Measurements from ENCODE around the gene RBM33.
"Not testable (repeated sequence)": the region's sequence is repeated elsewhere in the genome, so short reads cannot be mapped to it uniquely, and the experiment has no call there.

The RBM33 gene

GRCh38 chr7:155665079-155665956 is 20.9 kb downstream of the RBM33 start:
- no peak for DNase-seq (ENCODE audit: low spot score)

GRCh38 chr7:155665957-155666287 is 21.5 kb downstream of the RBM33 start:
- no peak for DNase-seq (ENCODE audit: low spot score)

DNA sequence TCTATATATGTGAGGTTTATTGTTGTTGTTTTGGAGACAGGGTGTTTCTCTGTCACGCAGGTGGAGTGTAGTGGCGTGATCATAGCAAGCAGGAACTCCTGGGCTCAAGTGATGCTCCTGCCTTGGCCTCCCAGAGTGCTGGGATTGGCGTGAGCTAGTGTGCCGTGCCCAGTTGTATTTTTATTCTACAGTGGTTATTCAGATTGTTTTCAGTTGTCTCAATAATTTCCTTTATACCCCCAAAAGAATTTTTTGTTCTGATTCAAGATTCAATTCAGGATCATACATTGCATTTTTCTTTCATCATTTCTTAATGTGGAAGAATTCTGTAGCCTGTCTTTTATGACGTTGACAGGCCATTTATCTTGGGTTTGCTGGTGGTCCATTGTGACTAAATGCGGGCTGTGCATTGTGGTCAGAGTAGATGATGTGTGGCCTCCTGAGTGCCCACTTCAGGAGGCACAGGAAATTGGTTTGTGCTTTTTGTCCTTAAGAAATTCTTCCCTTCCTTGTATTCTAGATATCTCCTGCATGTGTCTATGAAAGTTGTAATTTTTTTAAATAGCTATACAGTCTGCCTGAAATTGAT is 22.9 kb downstream of the RBM33 start:
- no peak for DNase-seq (ENCODE audit: low spot score)

- peak; percentile 69 for DNase-seq (ENCODE audit: low spot score)
Measured at GRCh38 chr7:155669717-155670505, 25.4 kb downstream of the RBM33 start.

GRCh38 chr7:155670521-155670920 is 26.1 kb downstream of the RBM33 start:
- peak; percentile 55 for DNase-seq (ENCODE audit: low spot score)

- no peak for DNase-seq (ENCODE audit: low spot score)
Measured at GRCh38 chr7:155674556-155674955, 30.1 kb downstream of the RBM33 start.

- DNase-seq (ENCODE audit: low spot score): no peak
Measured at GRCh38 chr7:155676052-155676451, 31.6 kb downstream of the RBM33 start.

- no peak for DNase-seq (ENCODE audit: low spot score)
Measured at GRCh38 chr7:155677688-155678087, 33.2 kb downstream of the RBM33 start.

GRCh38 chr7:155680124-155680523 is 35.7 kb downstream of the RBM33 start:
- no peak for DNase-seq (ENCODE audit: low spot score)

DNA sequence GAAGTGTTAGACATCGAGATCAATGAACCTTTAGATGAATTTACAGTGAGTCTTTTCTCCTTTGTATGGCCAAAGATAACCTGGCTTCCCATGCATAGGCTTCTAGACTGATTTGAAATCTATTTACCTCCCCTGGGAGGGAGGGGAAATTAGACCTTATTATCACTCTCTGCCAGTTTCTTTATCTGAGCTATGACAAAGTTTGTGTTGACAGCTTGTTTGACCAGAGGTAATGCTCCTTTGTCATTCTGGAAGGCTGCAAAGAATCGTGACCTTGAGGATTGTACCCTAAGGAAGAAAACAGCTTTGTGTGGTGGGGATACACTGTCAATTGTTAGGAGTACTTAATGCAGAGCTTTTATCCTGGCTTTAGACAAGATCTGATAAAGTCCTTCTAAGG is 36.4 kb downstream of the RBM33 start:
- no peak for DNase-seq (ENCODE audit: low spot score)

DNA sequence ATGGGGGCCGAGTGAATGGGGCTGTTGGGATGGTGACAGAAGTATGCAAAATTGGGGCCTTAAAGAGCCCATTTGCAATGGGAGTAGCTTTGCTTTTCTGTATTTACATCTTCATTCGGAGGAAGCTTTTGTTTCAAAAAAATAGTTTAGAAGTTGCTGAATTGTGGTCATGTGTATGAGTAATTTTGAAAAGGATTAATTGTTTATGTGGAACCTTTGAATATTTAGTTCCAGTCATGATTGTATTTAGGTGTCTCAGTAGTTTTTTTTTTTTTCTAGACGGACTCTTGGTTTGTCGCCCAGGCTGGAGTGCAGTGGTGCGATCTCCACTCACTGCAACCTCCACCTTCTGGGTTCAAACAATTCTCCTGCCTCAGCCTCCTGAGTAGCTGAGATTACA is 37.2 kb downstream of the RBM33 start:
- DNase-seq (ENCODE audit: low spot score): no peak

DNA sequence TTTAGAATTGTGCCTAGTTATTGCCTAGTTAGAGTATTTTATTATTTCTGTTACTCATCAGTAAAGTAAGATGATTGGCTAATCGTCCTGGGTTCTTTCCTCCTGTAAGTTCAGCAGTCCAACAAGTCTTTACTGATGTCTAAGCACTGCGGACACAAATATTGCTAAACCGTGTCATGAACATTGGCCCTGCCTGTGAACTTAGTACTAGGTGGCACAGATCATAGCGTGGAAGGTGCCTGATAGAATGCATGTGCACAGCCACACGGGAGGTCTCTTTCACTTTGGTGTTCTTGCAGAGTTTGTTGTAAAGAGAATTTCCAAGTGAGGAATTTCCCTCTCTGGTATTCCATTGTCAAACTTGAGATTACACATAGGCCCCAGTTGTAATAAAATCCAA is 38.0 kb downstream of the RBM33 start:
- no peak for DNase-seq (ENCODE audit: low spot score)

DNA sequence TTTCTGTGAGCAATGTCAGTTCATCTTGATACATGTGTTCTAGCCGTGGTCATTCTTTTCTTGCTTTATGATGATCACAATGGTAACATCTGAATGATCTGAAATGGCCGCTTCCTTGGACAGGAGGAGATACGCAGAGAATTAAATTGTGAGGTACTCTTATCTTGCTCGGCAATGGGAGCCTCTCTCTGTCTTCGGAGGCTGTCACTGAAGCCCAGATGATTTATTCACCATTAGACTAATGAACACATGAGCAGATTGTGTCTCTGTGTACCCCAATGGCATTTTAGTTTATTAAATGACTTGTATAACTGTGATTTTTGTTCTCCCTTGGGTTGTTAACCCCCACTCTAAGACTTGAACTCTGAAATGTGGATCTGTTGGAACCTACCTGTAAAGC is 38.6 kb downstream of the RBM33 start:
- DNase-seq (ENCODE audit: low spot score): no peak

DNA sequence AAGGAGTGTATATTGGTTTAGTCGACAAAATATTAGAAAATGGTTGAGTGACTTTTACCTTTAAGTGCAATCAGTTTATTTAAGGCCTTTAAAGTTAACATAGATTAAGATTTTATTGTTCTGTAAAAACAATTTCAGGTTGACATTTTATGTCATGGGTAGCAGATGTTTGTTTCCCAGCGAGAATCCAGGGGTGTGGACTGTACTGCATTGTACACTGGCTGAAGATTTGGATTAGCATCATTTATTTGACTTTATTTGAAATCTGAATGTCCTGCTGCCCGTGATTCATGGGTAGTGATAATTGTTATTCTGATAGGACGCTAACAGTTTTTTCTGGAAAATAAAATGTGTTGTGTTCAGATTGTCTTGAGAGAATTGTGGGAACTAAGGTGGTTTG is 39.3 kb downstream of the RBM33 start:
- no peak for DNase-seq (ENCODE audit: low spot score)

DNA sequence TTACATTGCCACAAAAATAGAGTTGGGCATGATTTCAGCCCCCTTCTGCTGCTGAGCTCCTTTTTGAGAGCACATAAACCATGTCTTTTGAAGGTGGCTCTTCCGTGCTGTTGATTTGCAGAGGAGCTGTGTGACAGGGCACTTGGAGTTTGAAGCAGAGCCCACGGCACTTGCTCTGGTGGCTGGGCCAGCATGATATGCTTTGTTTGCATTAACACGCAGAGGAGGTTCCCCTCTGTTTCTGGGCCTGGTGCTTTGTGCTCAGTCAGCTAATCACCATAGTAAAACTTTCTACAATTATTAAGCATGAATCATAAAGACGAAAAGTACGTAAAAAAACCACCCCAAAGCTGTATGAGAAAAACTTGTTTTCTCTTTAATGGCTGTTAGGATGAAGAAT is 40.1 kb downstream of the RBM33 start:
- no peak for DNase-seq (ENCODE audit: low spot score)

DNA sequence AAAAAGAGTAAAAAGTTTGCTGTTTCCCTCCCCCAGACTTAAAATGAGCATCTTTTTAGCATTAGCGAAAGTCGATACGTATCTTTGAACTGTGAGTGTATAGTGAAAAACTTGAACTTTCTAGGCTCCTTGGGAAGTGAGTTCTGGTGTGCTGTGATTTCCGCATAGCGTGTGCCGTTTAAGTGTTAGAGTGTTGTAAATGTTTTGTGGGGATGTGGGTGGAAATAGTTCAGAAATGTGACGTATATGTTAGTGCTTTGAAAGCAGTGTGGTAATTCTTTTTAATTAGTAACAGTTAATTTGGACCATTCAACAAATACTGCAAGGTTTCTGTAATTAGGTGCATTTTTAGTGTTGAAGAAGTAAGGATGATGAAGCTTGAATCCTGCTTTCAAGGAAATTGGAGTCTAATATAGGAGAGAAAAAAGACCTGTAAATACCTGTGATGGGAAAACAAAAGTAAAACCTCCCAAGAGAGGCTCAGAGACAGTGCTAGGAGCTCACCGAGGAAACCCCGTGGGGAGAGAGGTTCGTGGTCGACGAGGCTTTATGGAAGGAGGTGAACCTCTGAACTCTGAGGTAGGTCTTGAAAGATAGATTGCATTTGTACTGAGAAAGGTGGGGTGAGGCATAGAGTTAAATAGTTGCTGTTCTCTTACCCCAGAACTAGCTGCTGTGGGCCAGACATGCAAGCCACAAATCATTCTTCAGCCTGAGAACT is 40.8 kb downstream of the RBM33 start:
- no peak for DNase-seq (ENCODE audit: low spot score)

GRCh38 chr7:155685791-155686160 is 41.3 kb downstream of the RBM33 start:
- no peak for DNase-seq (ENCODE audit: low spot score)

GRCh38 chr7:155686620-155687324 is 42.3 kb downstream of the RBM33 start:
- DNase-seq (ENCODE audit: low spot score): not testable (repeated sequence)

DNA sequence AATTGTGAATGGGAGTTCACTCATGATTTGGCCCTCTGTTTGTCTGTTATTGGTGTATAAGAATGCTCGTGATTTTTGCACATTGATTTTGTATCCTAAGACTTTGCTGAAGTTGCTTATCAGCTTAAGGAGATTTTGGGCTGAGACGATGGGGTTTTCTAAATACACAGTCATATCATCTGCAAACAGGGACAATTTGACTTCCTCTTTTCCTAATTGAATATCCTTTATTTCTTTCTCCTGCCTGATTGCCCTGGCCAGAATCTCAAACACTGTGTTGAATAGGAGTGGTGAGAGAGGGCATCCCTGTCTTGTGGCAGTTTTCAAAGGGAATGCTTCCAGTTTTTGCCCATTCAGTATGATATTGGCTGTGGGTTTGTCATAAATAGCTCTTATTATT is 43.8 kb downstream of the RBM33 start:
- not testable (repeated sequence) for DNase-seq (ENCODE audit: low spot score)

DNA sequence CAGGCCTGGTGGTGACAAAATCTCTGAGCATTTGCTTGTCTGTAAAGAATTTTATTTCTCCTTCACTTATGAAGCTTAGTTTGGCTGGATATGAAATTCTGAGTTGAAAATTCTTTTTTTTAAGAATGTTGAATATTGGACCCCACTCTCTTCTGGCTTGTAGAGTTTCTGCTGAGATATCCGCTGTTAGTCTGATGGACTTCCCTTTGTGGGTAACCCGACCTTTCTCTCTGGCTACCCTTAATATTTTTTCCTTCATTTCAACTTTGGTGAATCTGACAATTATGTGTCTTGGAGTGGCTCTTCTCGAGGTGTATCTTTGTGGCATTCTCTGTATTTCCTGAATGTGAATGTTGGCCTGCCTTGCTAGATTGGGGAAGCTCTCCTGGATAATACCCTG is 46.2 kb downstream of the RBM33 start:
- not testable (repeated sequence) for DNase-seq (ENCODE audit: low spot score)

DNA sequence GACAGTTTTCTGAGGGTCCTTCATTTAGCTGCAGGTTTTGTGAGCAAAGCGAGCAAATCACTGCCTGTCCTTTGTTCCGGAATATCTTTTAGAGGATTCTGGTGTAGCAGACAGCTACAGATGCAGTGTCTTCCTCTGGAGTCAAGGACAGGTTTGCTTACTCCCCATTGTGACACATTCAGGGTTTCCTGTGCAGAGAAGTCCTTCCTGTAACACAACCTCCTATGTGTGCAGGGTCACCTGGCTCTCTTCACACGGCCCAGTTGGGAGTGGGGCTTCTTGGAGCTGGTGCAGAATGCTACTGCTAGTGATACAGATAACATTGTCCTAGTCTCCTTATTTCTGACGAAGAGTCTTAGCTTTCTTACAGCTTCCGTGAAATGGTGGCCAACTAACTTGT is 47.9 kb downstream of the RBM33 start:
- no peak for DNase-seq (ENCODE audit: low spot score)

- no peak for DNase-seq (ENCODE audit: low spot score)
Measured at GRCh38 chr7:155693826-155694225, 49.4 kb downstream of the RBM33 start.

All from pons (tissue), 1 donor.